Gastrocnemius medialis (tissue), 4 donors: ENCODE results near the gene GOLGA8S.
"Not testable (repeated sequence)": the region's sequence is repeated elsewhere in the genome, so short reads cannot be mapped to it uniquely, and the experiment has no call there.

Experiments
- POLR2A ChIP-seq, 2 donors: fragments of 450-650 bp; IDR thresholded peaks; one replicate each; pipeline ENCODE4 v1.6.1; 2017; ENCODE audit warnings: antibody characterized with exemption in 2 of 2, mild to moderate bottlenecking in 2 of 2, moderate library complexity in 2 of 2
- TF ChIP-seq, protein P1 (sequence below), 5 experiments: fragments of 450-650 bp in 3 of 5; fragments of 200-600 bp in 2 of 5; sonication (generic) in 2 of 5; IDR thresholded peaks in 4 of 5; conservative IDR thresholded peaks in 1 of 5; 1 replicate in 4 of 5; 2 replicates in 1 of 5; pipeline ENCODE4 v1.5.1; 2016 to 2019; ENCODE audit warnings: antibody characterized with exemption in 5 of 5, mild to moderate bottlenecking in 3 of 5, moderate library complexity in 3 of 5

DNA sequence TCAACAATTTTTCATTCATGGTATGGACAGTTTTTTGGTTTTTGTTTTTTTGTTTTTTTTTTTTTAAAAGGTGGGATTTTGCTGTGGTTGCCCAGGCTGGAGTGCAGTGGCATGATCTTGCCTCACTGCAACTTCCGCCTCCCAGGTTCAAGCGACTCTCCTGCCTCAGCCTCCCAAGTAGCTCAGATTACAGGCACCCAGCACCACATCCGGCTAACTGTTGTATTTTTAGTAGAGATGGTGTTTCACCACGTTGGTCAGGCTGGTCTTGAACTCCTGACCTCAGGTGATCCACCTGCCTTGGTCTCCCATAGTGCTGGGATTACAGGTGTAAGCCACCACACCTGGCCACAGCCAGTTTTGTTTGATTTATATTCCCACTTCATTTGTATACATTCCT is 16.6 kb downstream of the GOLGA8S start:
- not testable (repeated sequence) for TF ChIP-seq POLR2A (IDR thresholded peaks at IDR 0.05)
- TF ChIP-seq, protein P1, sequence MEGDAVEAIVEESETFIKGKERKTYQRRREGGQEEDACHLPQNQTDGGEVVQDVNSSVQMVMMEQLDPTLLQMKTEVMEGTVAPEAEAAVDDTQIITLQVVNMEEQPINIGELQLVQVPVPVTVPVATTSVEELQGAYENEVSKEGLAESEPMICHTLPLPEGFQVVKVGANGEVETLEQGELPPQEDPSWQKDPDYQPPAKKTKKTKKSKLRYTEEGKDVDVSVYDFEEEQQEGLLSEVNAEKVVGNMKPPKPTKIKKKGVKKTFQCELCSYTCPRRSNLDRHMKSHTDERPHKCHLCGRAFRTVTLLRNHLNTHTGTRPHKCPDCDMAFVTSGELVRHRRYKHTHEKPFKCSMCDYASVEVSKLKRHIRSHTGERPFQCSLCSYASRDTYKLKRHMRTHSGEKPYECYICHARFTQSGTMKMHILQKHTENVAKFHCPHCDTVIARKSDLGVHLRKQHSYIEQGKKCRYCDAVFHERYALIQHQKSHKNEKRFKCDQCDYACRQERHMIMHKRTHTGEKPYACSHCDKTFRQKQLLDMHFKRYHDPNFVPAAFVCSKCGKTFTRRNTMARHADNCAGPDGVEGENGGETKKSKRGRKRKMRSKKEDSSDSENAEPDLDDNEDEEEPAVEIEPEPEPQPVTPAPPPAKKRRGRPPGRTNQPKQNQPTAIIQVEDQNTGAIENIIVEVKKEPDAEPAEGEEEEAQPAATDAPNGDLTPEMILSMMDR (IDR thresholded peaks at IDR 0.05 in 4 of 5, conservative IDR thresholded peaks at IDR 0.05 in 1 of 5), result not testable (repeated sequence)
